Measurements from ENCODE around the gene METTL3. TPM values are rescaled to one million over a fixed set of nuclear protein-coding genes. Genes with fewer than 3 reads are reported as not detected.

METTL3 gene
- total and polyA plus RNA-seq, 2 of the 4 experiments (the other 2 are of a cell fraction), result 90.6 to 109 TPM

- peak overlapping the region; percentile 29 for H2BK5ac ChIP-seq (ENCODE audit: low read depth, low read length, poor library complexity, severe bottlenecking)
- dilution Hi-C loops (cut with HindIII; ENCODE audit: low sequenced_read_pairs, unreplicated experiment) (no loop called here), in situ Hi-C loops (cut with MboI; ENCODE audit: low sequenced_read_pairs) (no loop called here), intact Hi-C loops (cut with micrococcal nuclease) (loop anchor here (1.0 kb wide), 1 partner anchor 30 kb away; no protein-coding TSS in a partner anchor)
- no peak overlapping the region for H3K4me3 ChIP-seq (ENCODE audit: insufficient read depth, low read depth, low read length)
- no peak overlapping the region for H3K56ac ChIP-seq (ENCODE audit: extremely low read depth, insufficient read depth, low read length)
- no peak overlapping the region for H4K91ac ChIP-seq (ENCODE audit: insufficient read depth, low read depth, low read length)
- no TSS peak for BruUV-seq (replicated peaks)
- no peak overlapping the region for H2AK5ac ChIP-seq (ENCODE audit: low read depth, low read length)
- no peak overlapping the region for H3K4ac ChIP-seq (ENCODE audit: low read depth, low read length)
- H3K9ac ChIP-seq (ENCODE audit: low read depth, low read length), result no peak overlapping the region
- CTCF ChIA-PET, result no interaction called here
- H3K4me2 ChIP-seq (ENCODE audit: low read depth, low read length), result no peak overlapping the region; the same call in 1 of the 2 replicates
- ATAC-seq (ENCODE audit: low read depth) (peak; percentile 93), DNase-seq (peak; percentile 98)
- H3K27me3 ChIP-seq (ENCODE audit: control insufficient read depth, insufficient read depth, low read length), result no peaks in the 10 kb centered on the region
- H3K79me1 ChIP-seq (ENCODE audit: low read depth in 1 of 2, low read length in 2 of 2), result peaks cover 0 to 13% of the 10 kb centered on the region in 2 experiments; a peak in 3 of 4 replicates
- no peak overlapping the region for H3K23ac ChIP-seq (ENCODE audit: low read depth, low read length)
- peaks cover 19% of the 10 kb centered on the region for H3K36me3 ChIP-seq (ENCODE audit: control insufficient read depth, insufficient read depth, low read length)
- no peak overlapping the region for H2BK15ac ChIP-seq (ENCODE audit: low read depth, low read length)
- H3K18ac ChIP-seq (ENCODE audit: low read depth, low read length), result no peak overlapping the region
- no peaks in the 10 kb centered on the region; the same call in 1 of the 2 replicates for H4K20me1 ChIP-seq (ENCODE audit: insufficient read depth, low read length)
- no peak for TF ChIP-seq POLR2A (IDR thresholded peaks at IDR 0.05; ENCODE audit: low read depth, low read length)
- TF ChIP-seq MAFK (IDR thresholded peaks at IDR 0.05; ENCODE audit: low read depth, low read length), result no peak
- H3K9me3 ChIP-seq (ENCODE audit: control insufficient read depth, insufficient read depth, low read length), result no peaks in the 10 kb centered on the region
- no peaks in the 10 kb centered on the region for H3K9me1 ChIP-seq (ENCODE audit: insufficient read depth, low read length)
- WGBS, 2 experiments (ENCODE audit: extremely low coverage in 2 of 2, insufficient read length in 1 of 2), result no CpG with 5 or more reads among the region's 1 CpG
- no peak overlapping the region for H2BK120ac ChIP-seq (ENCODE audit: low read depth, low read length)
- no peak overlapping the region for H2AFZ ChIP-seq (replicated peaks; ENCODE audit: low read length, poor library complexity)
- POLR2A ChIA-PET (ENCODE audit: unreplicated experiment), result no interaction called here
- H2AK9ac ChIP-seq (replicated peaks; ENCODE audit: low read depth, low read length, poor library complexity), result no peak overlapping the region
- H2BK20ac ChIP-seq (ENCODE audit: low read depth, low read length), result no peak overlapping the region
- H3K14ac ChIP-seq (replicated peaks; ENCODE audit: low read depth, low read length), result no peak overlapping the region
- no peak overlapping the region for H4K8ac ChIP-seq (ENCODE audit: low read depth in 2 of 2, low read length in 2 of 2)
- peaks cover 6% of the 10 kb centered on the region; the same call in 1 of the 2 replicates for H3K4me1 ChIP-seq (ENCODE audit: control insufficient read depth, insufficient read depth, low read length)
- H4K5ac ChIP-seq (ENCODE audit: low read depth, low read length), result no peak overlapping the region
- H3K27ac ChIP-seq (ENCODE audit: insufficient read depth, low read length), result no peak overlapping the region; the same call in 1 of the 2 replicates
These were observed 43.5 kb downstream of the METTL3 start for GRCh38 chr14:21467616-21468015.
